Activated gamma-delta T cell (primary cell): ENCODE data around the gene RNF213.
"Not testable (repeated sequence)": the region's sequence is repeated elsewhere in the genome, so short reads cannot be mapped to it uniquely, and the experiment has no call there.

ENCODE experiments used
- DNase-seq: peaks from one replicate; lab custom pipeline; 2025; lab: John Stamatoyannopoulos, UW

Gene RNF213

DNA sequence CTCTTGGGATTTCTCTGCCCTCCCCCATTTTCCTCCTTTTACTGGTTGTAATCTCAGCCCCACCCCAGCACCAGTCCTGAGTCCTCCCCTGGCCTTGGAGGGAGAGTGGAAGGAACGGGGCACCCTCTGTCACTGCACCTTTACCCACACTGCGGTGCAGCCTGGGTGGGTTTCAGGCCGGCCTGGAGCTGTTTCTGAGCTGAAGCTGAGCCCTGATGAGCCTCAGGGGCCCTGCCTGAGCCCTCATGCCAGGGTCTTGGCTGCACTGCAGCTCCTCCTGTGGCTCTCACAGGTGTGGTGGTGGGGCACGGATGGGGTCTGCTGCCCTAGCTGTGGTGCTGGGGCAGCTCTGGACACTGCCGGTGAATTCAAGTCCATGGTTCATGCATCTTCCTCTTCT lies 34.5 kb downstream of the RNF213 start:
- DNase-seq = no peak

DNA sequence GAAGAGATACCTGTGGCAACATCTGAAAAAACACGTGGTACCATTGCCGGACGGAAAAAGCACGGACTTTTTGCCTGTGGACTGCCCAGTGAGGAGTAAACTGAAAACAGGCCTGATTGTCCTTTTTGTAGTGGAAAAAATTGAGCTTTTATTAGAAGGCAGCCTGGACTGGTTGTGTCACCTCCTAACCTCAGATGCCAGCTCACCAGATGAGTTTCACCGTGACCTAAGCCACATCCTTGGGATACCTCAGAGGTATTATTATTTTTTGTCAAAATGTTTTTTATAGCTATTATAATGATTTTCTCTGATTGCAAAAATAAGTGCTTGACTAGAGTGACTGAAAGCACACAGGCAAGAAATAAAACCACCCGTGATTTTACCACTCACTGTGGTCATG lies 34.9 kb downstream of the RNF213 start:
- no peak for DNase-seq

DNA sequence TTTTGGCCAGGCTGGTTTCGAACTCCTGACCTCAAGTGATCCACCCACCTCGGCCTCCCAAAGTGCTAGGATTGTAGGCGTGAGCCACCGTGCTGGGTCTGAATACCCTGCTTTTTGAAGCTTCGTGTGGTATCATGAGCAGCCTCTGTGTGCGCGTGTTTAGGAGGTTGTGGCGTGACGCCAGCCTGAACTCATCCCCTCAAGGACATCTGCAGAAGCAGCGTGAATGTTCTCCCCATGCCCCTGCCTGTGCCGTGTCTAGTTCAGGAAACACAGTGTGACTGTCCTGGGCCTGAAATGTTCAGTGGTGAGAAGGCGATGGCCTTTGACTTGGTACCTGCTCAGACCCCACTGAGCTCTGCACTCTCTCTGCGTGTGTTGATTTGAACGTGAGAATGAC lies 35.6 kb downstream of the RNF213 start:
- DNase-seq = no peak

DNA sequence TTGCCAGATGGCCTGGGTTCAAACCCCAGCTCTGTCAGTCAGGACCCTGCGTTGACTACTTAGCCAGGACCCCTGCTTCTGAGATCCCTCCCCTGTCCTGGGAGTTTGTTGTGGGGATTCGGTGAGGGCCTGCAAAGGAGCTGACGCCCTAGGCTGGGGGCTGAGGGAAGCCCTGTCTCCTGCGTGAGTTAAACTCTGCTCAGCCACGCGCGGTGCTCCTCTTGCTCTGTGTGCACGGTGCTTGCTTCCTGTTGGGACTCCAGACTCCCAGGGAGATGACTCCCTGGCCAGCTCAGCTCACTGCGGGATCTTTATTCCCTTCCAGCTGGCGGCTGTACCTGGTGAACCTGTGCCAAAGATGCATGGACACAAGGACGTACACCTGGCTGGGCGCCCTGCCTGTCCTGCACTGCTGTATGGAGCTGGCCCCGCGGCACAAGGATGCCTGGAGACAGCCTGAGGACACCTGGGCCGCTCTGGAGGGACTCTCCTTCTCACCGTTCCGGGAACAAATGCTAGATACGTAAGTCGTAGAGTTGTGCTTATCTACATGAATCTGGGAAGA lies 37.4 kb downstream of the RNF213 start:
- no peak for DNase-seq

DNA sequence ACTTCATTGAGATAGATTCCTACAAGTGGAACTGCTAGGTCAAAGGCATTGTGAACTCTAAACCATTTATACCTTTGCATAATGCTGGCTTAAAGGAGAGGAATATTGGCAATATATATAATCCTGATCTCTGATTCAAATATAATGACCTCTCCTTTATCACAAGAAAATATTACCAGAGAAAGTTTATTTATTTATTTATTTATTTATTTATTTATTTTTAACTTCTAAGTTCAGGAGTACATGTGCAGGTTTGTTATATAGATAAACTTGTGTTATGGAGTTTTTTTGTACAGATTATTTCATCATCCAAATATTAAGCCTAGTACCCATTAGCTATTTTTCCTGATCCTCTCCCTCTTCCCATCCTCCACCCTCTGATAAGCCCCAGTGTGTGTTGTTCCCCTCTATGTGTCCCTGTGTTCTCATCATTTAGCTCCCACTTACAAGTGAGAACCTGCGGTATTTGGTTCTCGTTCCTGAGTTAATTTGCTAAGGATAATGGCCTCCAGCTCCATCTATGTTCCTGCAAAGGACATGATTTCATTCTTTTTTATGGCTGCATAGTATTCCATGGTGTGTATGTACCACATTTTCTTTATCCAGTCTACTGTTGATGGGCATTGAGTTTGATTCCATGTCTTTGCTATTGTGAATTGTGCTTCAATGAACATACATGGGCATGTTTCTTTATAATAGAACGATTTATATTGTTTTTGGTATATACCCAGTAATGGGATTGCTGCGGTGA lies 38.9 kb downstream of the RNF213 start:
- not testable (repeated sequence) for DNase-seq

DNA sequence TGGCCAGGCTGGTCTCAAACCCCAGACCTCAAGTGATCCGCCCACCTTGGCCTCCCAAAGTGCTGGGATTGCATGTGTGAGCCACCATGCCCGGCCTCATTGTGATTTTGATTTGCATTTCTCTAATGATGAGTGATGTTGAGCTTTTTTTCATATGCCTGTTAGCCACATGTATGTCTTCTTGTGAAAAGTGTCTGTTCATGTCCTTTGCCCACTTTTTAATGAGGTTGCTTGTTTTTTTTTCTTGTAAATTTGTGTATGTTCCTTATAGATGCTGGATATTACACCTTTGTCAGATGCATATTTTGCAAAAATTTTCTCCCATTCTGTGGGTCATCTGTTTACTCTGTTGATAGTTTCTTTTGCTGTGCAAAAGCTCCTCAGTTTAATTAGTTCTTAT lies 40.1 kb downstream of the RNF213 start:
- not testable (repeated sequence) for DNase-seq

DNA sequence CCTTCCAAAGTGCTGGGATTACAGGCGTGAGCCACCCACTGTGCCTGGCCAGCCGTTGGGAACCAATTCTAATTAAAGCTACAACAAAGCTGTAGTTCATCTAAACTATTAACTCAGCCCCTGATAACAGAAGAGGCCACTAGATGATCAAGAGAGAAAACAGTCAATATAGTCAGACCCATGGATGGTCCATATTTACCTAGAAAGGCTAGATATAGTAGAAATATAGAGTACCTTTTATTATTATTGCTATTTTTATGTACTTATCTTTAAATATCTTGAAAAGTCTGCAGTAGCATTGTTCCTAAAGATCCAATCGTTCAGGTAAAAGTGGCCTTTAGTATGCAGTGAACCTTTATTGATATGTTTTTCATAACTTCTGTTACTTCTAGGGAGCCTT lies 43.2 kb downstream of the RNF213 start:
- no peak for DNase-seq

DNA sequence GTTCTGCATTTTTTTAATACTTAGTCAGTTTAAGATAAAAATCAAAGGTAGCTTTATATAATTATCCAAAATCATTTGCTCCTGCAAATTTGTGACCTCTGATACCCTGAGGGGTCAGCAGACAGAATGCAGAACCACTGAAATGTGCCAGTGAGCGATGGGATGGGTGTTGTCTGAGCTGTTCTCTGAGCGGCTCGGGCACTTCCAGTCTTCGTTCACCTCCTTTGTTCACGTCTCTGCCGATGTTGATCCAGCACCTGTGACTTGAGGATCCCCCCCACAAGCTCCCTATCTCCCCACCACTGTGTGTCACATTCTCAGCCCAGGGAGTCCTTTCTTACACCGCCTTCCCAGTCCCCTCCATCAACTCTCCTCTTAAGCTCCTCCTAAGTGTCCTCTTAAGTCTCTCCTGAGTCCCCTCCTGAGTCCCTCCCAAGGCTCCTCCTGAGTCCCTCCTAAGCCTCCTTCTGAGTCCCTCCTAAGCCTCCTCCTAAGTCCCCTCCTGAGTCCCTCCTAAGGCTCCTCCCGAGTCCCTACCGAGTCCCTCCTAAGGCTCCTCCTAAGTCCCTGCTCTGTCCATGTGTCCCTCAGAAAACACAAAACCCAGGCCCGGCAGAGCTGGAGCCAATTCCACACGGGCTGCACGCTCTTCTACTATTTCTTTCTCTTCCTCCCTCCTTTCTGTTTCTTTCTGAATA lies 47.5 kb downstream of the RNF213 start:
- no peak for DNase-seq

DNA sequence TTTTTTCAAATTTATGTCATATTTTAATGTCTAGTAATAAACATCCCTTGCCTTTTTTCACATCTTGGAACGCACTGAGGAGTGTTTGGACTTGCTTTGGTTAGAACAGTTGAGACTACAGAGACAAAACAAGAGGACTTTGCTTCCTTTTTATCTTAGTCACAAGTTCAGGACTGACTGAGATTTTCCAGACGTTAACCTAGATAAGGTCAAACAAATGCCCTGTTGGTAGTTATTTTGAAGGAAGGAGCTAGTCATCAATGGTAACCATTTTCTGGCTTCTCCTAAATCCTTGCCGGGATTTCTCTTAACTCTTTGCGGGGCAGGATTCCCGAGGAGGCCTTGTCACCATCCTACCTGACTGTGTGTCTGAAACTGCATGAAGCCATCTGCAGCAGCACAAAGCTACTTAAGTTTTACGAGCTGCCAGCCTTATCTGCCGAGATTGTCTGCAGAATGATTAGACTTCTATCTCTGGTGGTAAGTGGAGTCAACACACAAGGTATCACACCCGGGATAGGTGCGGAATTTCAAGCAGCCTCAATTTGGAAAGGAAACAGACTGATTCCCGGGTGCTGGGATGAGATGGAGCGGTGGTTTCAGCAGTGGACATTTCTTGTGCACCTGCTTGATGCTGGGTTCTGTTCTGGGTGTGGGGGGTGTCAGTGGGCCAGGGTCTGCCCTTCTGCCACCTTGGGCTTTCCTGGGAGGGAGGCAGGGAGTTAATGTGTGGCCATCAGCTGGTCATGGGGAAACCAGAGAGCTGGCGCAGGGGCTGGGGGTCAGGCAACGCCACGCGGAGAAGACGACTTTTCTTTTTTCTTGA lies 48.3 kb downstream of the RNF213 start:
- DNase-seq = no peak

DNA sequence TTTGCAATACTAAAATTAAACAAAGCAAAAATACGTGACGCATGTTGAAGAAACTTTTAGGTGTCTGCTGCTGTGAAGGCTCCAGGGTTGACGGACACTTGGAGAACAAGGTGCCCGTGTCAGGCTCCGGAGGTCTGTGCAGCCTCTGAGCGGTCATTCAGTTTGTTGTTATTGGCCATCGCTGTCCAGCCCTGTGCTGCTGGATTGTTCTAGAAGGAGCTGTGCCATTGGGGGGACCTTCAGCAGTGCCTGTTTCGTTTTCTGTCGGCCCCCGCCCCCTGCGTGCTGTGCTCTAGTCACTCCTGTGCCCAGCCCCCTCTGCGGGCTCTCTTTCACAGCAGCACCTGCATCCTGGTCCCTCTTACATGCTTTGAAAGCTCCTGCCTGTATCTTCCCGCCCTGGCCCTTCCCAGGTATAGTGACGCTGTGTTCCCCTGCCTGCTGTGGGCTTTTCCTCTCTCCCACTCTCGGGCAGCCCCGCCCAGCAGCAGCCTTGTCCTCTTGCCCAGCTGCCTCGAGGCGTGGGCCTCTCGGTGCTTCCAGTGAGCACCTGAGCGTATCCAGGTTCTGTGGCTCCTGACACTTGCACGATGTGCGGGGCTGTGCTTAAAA lies 50.7 kb downstream of the RNF213 start:
- no peak for DNase-seq

DNA sequence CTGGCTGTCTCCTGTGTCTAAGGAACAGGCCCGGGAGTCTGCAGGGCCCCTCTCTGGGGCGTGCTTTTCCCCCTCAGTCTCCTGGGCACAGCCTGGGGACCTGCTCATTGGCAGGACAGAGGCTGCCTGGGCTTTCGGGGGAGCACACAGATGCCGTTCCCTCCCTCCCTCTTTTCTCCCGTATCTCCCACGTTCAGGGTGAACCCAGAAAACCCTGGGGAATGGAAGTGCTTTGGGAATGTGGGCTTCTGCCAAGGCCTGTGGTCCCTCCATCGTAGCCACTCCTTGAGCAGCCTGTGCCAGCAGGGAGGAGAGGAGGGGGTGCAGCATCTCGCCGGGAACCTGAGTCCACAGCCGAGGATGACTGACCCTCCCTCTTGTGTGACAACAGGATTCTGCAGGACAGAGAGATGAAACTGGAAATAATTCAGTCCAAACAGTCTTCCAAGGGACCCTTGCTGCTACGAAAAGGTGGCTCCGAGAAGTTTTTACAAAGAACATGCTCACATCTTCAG lies 52.0 kb downstream of the RNF213 start:
- DNase-seq = no peak

DNA sequence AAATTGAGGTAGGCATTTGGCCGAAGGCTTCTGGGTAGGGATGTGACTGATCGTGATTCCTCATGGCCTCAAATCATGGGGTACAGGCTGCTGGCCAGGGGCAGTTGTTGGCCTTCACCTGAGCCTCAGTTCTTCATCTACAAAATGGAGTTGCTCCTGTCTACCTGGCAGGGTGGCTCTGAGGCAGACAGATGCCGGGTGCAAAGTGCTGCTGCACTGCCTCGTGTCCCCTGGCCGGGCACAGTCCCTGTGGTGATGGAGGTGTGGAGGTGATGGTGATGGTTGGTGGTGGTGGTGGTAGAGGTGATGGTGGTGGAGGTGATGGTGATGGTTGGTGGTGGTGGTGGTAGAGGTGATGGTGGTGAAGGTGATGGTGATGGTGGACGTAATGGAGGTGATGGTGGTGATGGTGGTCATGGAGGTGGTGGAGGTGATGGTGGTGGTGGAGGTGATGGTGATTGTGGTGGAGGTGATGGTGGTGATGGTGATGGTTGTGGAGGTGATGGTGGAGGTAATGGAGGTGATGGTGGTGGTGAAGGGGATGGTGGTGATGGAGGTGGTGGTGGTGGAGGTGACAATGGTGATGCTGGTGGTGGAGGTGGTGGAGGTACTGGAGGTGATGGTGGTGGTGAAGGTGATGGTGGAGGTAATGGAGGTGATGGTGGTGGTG lies 52.6 kb downstream of the RNF213 start:
- no peak for DNase-seq

DNA sequence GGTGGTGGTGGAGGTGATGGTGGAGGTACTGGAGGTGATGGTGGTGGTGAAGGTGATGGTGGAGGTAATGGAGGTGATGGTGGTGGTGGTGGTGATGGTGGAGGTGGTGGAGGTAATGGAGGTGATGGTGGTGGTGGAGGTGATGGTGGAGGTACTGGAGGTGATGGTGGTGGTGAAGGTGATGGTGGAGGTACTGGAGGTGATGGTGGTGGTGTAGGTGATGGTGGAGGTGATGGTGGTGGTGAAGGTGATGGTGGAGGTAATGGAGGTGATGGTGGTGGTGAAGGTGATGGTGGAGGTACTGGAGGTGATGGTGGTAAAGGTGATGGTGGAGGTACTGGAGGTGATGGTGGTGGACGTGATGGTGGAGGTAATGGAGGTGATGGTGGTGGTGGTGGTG lies 53.3 kb downstream of the RNF213 start:
- DNase-seq = not testable (repeated sequence)

DNA sequence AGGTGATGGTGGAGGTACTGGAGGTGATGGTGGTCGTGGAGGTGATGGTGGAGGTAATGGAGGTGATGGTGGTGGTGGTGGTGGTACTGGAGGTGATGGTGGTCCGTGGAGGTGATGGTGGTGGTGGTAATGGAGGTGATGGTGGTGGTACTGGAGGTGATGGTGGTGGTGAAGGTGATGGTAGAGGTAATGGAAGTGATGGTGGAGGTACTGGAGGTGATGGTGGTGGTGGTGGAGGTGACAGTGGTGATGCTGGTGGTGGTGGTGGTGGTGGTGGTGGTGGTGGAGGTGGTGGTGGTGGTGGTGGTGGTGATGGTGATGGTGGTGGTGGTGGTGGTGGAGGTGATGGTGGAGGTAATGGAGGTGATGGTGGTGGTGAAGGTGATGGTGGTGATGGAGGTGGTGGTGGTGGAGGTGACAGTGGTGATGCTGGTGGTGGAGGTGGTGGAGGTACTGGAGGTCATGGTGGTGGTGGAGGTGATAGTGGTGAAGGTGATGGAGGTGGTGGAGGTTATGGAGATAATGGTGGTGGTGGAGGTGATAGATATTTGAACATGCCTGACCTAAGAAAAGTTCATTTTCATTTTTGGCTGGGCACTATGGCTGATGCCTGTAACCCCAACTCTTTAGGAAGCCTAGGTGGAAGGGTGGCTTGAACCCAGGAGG lies 55.0 kb downstream of the RNF213 start:
- DNase-seq = no peak

DNA sequence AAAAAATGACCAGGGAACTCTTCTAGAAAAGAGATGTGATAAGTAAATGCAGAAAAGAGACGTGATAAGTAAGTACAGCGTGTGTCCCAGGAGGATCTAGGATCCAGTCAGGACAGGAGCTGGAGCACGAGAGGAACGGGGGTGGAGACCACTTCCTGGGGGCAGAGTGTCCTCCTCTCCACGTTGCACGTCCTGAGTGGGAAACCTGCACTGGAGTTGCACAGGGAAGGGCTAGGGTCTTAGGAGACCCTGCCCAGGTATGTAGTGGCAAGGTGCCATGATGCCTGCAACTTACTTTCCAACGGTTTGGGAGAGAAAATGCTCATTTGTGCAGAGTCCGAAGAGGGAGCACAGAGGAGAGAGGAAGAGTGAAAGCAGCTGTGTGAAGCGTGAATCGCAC lies 55.8 kb downstream of the RNF213 start:
- no peak for DNase-seq

DNA sequence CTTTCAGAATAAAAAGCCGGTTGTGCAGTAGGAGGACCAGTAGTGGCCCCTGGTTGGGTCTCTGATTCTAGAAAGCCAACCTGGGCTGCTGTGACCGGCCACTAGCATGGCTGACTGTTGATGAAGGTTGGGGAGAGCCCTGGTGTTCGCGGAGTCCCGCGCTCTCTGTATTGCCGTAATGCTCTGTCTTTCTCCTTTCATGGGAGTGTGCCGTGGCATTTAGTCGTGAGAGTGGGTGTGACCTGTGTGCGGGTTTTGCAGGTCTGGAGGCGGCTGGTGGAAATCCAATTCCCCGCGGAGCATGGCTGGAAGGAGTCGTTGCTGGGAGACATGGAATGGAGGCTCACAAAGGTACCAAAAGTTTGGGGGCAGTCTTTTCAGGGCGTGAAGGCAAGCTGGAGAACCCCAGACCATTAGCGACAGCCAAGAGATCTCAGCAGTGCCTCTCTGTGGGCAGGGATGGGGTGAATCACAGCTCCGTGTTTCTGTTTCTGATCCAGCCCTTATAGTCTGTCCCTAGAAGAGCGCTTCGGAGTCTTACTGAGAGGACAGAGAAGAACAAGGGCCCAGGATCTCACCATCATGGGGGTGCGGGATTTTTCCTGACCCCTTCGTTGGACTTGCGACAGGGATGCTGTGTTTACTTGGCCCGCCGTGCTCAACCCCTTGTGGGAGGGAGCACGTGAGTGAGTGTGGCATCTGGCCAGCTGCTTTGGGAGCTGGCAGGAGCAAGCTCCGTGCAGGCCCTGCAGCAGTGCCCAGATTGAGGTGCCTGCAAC lies 56.5 kb downstream of the RNF213 start:
- DNase-seq = no peak

DNA sequence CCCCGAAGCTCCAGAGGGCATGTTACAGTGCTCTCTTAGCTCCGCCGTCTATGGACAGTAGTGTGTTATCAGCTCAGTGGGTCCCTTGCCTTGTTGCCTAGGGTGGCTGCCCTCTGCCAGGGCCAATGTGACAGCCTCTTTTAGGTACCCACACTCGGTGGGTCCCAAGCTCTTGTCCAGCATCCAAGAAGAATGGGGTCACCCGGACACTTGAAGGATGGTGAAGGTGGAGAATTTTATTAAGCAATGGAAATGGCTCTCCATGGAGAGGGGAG lies 57.0 kb downstream of the RNF213 start:
- DNase-seq = no peak

DNA sequence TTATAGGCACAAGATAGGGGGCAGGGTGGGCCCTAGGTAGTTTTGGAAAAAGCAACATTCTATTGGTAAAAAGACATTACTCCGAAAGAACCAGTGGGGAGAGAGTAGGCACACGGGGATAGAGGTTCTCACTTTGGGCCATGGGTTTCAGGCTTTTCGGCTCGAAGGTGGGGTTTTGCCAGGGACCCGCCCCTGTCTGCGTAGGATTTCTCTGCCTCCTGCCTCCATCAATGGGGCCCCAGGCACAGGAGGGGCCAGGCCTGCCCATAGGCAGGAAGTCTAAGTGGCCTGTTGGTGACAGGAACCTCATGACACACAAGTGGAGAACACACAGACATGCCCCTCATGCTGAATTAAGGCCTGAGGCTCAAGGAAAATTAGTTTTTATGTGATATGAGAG lies 57.5 kb downstream of the RNF213 start:
- DNase-seq = no peak

DNA sequence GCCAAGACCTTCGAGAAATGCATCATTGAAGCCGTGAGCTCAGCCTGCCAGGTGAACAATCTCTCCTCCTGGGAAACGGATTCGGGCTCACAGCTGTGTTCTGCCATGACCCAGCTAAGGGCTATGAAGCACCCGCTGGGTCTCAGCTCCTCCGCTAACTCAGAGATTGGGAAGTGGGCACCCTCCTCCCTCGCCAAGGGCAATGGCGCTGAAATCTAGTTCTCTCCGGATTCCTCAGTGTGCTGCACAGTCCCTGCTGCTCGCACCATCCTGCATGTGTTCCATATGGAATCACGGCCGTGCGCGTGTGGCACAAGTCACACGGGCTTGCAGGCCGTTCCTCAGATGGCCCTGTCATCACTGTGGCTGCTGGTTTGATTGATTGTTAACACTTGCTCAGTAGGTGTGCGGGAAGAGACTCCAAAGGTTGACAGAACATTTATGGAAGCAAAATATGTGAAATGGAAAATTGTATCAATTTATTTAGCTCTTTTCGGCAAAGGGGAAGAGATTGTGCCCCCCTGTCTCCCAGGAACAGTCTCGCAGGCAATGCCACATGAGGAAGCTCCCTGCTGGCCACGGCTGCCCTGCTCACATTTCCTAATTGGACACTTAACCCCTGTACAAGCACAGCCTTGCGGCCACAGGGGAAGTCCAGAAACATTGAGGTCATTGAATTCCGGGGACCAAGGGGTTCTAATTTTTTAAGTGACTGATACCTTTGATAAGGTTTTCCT lies 58.8 kb downstream of the RNF213 start:
- DNase-seq = no peak

DNA sequence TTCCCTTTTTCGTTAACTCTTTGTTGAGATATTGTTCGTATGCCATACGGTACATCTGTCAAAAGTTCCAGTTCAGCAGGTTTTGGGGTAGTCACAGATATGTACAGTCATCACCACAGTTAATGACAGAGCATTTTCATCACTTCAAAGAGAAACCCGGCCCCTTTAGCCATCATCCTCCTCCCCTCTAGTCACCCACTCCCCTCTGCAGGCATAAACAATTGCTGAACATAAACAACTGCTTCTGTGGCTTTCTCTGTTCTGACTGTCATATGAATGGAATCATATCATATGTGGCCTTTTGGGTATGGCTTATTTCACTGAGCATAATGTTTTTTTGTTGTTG lies 59.3 kb downstream of the RNF213 start:
- DNase-seq = no peak
